Mucosa of descending colon (tissue), 3 donors: ENCODE data around the gene GCNT2. TPM values are rescaled to one million over a fixed set of nuclear protein-coding genes. Genes with fewer than 3 reads are reported as not detected.
"Not testable (repeated sequence)": the region's sequence is repeated elsewhere in the genome, so short reads cannot be mapped to it uniquely, and the experiment has no call there.

ENCODE experiments used
- ATAC-seq: fragments of 200-7000 bp; cut with Tn5 transposase; one replicate; pipeline ENCODE4 v1.9.1; 2020; ENCODE audit warnings: mild to moderate bottlenecking, moderate library complexity
- DNase-seq, 3 donors: peaks; one replicate each; pipeline ENCODE4 v3.0.0-alpha.2; 2020
- H3K36me3 ChIP-seq: fragments of 200-600 bp; one replicate; pipeline ENCODE4 v1.8.0; 2021; ENCODE audit warnings: low read depth, mild to moderate bottlenecking
- H3K4me1 ChIP-seq: fragments of 200-600 bp; one replicate; pipeline ENCODE4 v1.8.0; 2021; ENCODE audit warnings: low read depth, mild to moderate bottlenecking
- H3K4me3 ChIP-seq: fragments of 200-600 bp; one replicate; pipeline ENCODE4 v1.8.0; 2021; ENCODE audit warnings: mild to moderate bottlenecking
- H3K9me3 ChIP-seq: fragments of 200-600 bp; one replicate; pipeline ENCODE4 v1.8.0; 2021; ENCODE audit warnings: mild to moderate bottlenecking
- CTCF ChIP-seq: fragments of 200-600 bp; IDR thresholded peaks from one replicate; pipeline ENCODE4 v1.8.0; 2022; ENCODE audit warnings: antibody characterized with exemption, mild to moderate bottlenecking
- intact Hi-C, 2 donors: fragments of 100-400 bp; cut with DNase I in 1 of 2; cut with micrococcal nuclease in 1 of 2; formaldehyde crosslinking; loops; one replicate each; pipeline versions ENCODE4 v1.11.0 to v1.11.1; 2022; cut with DNase I, micrococcal nuclease
- total RNA-seq, 3 donors: library from RNA; stranded (reverse); fragmentation: NEBNext Ultra II Directional in 2 of 3; extraction: Animal tissue kit (Norgen Biotek cat#: 25700) in 2 of 3; gene quantifications; one replicate each; pipeline versions ENCODE4 v1.2.1 to v1.2.4, GENCODE V29; 2021 to 2023
- donor health status: DM: no; HTN: no; CAD: no; lungs with moderate emphysema.
- donor health status: DM: no; HTN: no; CAD: no.
- donor health status: DM: no; HTN: yes; CAD: no.

Gene GCNT2
- total RNA-seq, 3 donors from 2014 or later, result 11.7 to 22.3 (median 19.8) TPM

- intact Hi-C loops, result no loop called here
- Histone ChIP-seq H3K9me3 (no peaks in the 10 kb centered on the region), H3K4me1 (no peaks in the 10 kb centered on the region), H3K36me3 (no peaks in the 10 kb centered on the region), H3K4me3 (no peak overlapping the region)
- TF ChIP-seq CTCF, result no peak
- ATAC-seq (no peak), DNase-seq (no peak)
These were observed 38.4 kb upstream of the GCNT2 start for GRCh38 chr6:10482636-10483257.

- Histone ChIP-seq H3K4me1 (no peaks in the 10 kb centered on the region), H3K4me3 (no peak overlapping the region), H3K9me3 (no peaks in the 10 kb centered on the region), H3K36me3 (no peaks in the 10 kb centered on the region)
- ATAC-seq, result no peak
- no peak for DNase-seq
- intact Hi-C loops, result no loop called here
- no peak for TF ChIP-seq CTCF
These were observed 36.2 kb upstream of the GCNT2 start for GRCh38 chr6:10484912-10485311.

- DNase-seq (no peak), ATAC-seq (no peak)
- no peak for TF ChIP-seq CTCF
- Histone ChIP-seq H3K4me3 (no peak overlapping the region), H3K36me3 (no peaks in the 10 kb centered on the region), H3K9me3 (no peaks in the 10 kb centered on the region), H3K4me1 (no peaks in the 10 kb centered on the region)
- intact Hi-C loops, result no loop called here
These were observed 35.7 kb upstream of the GCNT2 start for GRCh38 chr6:10485406-10485805.

GRCh38 chr6:10486215-10486614, 34.9 kb upstream of the GCNT2 start:
- Histone ChIP-seq H3K4me1 (no peaks in the 10 kb centered on the region), H3K36me3 (no peaks in the 10 kb centered on the region), H3K9me3 (no peaks in the 10 kb centered on the region), H3K4me3 (no peak overlapping the region)
- DNase-seq (no peak), ATAC-seq (no peak)
- TF ChIP-seq CTCF, result no peak
- intact Hi-C loops, result no loop called here

GRCh38 chr6:10486944-10487588, 34.1 kb upstream of the GCNT2 start:
- ATAC-seq, intact Hi-C loops, H3K4me1 ChIP-seq, H3K4me3 ChIP-seq, H3K9me3 ChIP-seq, H3K36me3 ChIP-seq, DNase-seq: not testable (repeated sequence)

GRCh38 chr6:10487668-10488327, 33.4 kb upstream of the GCNT2 start:
- intact Hi-C loops, result no loop called here

More at GRCh38 chr6:10487668-10488327, 33.4 kb upstream of the GCNT2 start:
- H3K9me3 ChIP-seq, result no peaks in the 10 kb centered on the region
- no peak for TF ChIP-seq CTCF
- no peaks in the 10 kb centered on the region for H3K36me3 ChIP-seq
- no peak overlapping the region for H3K4me3 ChIP-seq
- DNase-seq, result no peak
- ATAC-seq, result no peak
- H3K4me1 ChIP-seq, result no peaks in the 10 kb centered on the region
